ENCODE results near the gene GNG13. TPM values are rescaled to one million over a fixed set of nuclear protein-coding genes. Genes with fewer than 3 reads are reported as not detected.

Gene GNG13
- total and polyA plus RNA-seq, 2 experiments from 2014 or later, result 0.29 TPM; not detected in 1

DNA sequence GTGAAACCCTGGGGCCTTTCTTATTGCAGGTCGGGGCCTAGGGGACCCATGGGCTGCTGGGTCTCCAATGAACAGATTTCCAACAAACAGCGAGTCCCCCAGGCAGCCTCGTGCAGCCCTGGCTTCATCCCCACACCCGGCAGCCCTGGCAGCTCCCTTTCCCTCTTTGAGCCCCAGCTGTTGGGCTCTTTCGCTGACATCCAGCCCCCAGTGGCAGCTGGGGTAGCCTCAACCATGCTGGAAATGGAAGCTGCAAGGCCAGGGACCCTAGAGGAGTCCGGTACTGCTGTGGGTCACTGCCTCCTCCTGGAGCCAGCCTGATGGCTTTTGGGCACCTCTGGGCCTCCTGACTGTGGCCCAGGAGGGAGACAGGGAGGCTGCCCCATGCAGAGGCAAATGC is 18.3 kb downstream of the GNG13 start:
- Mint-ChIP-seq H3K9me3 (no peaks in the 10 kb centered on the region), H3K4me3 (no peak overlapping the region), H3K27ac (no peak overlapping the region), H3K4me1 (no peaks in the 10 kb centered on the region), H3K36me3 (ENCODE audit: low read depth) (no peaks in the 10 kb centered on the region), H3K27me3 (ENCODE audit: insufficient read depth, low read depth, poor library complexity) (peaks cover 17% of the 10 kb centered on the region)
- no peaks in the 10 kb centered on the region for H3K36me3 ChIP-seq (ENCODE audit: insufficient read depth)
- H3F3A ChIP-seq (replicated peaks; ENCODE audit: low read depth), result peaks cover 3% of the 10 kb centered on the region; the same call in 1 of the 2 replicates
- no peaks in the 10 kb centered on the region for H3K9me2 ChIP-seq (ENCODE audit: insufficient read depth)
- TF ChIP-seq, protein P1, sequence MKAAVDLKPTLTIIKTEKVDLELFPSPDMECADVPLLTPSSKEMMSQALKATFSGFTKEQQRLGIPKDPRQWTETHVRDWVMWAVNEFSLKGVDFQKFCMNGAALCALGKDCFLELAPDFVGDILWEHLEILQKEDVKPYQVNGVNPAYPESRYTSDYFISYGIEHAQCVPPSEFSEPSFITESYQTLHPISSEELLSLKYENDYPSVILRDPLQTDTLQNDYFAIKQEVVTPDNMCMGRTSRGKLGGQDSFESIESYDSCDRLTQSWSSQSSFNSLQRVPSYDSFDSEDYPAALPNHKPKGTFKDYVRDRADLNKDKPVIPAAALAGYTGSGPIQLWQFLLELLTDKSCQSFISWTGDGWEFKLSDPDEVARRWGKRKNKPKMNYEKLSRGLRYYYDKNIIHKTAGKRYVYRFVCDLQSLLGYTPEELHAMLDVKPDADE (IDR thresholded peaks at IDR 0.05), result no peak
- no peak for TF ChIP-seq EZH2 (IDR thresholded peaks at IDR 0.05; ENCODE audit: low read depth, unreplicated experiment)
- no peak for TF ChIP-seq ZNF331 (CRISPR knock-in tag; IDR thresholded peaks at IDR 0.05; ENCODE audit: low read depth)
- no peak for TF ChIP-seq CREB1 (CRISPR knock-in tag; IDR thresholded peaks at IDR 0.05; ENCODE audit: low read depth)
- no peak for TF ChIP-seq EZH2phosphoT487 (IDR thresholded peaks at IDR 0.05; ENCODE audit: unreplicated experiment)
- TF ChIP-seq JUNB (IDR thresholded peaks at IDR 0.05; ENCODE audit: unreplicated experiment), result no peak
- TF ChIP-seq, protein P2, sequence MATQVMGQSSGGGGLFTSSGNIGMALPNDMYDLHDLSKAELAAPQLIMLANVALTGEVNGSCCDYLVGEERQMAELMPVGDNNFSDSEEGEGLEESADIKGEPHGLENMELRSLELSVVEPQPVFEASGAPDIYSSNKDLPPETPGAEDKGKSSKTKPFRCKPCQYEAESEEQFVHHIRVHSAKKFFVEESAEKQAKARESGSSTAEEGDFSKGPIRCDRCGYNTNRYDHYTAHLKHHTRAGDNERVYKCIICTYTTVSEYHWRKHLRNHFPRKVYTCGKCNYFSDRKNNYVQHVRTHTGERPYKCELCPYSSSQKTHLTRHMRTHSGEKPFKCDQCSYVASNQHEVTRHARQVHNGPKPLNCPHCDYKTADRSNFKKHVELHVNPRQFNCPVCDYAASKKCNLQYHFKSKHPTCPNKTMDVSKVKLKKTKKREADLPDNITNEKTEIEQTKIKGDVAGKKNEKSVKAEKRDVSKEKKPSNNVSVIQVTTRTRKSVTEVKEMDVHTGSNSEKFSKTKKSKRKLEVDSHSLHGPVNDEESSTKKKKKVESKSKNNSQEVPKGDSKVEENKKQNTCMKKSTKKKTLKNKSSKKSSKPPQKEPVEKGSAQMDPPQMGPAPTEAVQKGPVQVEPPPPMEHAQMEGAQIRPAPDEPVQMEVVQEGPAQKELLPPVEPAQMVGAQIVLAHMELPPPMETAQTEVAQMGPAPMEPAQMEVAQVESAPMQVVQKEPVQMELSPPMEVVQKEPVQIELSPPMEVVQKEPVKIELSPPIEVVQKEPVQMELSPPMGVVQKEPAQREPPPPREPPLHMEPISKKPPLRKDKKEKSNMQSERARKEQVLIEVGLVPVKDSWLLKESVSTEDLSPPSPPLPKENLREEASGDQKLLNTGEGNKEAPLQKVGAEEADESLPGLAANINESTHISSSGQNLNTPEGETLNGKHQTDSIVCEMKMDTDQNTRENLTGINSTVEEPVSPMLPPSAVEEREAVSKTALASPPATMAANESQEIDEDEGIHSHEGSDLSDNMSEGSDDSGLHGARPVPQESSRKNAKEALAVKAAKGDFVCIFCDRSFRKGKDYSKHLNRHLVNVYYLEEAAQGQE (IDR thresholded peaks at IDR 0.05; ENCODE audit: unreplicated experiment), result no peak
- TF ChIP-seq, protein P3, sequence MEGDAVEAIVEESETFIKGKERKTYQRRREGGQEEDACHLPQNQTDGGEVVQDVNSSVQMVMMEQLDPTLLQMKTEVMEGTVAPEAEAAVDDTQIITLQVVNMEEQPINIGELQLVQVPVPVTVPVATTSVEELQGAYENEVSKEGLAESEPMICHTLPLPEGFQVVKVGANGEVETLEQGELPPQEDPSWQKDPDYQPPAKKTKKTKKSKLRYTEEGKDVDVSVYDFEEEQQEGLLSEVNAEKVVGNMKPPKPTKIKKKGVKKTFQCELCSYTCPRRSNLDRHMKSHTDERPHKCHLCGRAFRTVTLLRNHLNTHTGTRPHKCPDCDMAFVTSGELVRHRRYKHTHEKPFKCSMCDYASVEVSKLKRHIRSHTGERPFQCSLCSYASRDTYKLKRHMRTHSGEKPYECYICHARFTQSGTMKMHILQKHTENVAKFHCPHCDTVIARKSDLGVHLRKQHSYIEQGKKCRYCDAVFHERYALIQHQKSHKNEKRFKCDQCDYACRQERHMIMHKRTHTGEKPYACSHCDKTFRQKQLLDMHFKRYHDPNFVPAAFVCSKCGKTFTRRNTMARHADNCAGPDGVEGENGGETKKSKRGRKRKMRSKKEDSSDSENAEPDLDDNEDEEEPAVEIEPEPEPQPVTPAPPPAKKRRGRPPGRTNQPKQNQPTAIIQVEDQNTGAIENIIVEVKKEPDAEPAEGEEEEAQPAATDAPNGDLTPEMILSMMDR (conservative IDR thresholded peaks at IDR 0.05; ENCODE audit: low read depth in 2 of 2), result no peak
- TF ChIP-seq STAT1 (IDR thresholded peaks at IDR 0.05; ENCODE audit: unreplicated experiment), result no peak
- no peak for TF ChIP-seq ZNF114 (CRISPR knock-in tag; IDR thresholded peaks at IDR 0.05)
- TF ChIP-seq POLR2AphosphoS5 (IDR thresholded peaks at IDR 0.05; ENCODE audit: low read depth), result no peak
- TF ChIP-seq NANOG (IDR thresholded peaks at IDR 0.05; ENCODE audit: borderline replicate concordance), result no peak
- TF ChIP-seq, protein P4, sequence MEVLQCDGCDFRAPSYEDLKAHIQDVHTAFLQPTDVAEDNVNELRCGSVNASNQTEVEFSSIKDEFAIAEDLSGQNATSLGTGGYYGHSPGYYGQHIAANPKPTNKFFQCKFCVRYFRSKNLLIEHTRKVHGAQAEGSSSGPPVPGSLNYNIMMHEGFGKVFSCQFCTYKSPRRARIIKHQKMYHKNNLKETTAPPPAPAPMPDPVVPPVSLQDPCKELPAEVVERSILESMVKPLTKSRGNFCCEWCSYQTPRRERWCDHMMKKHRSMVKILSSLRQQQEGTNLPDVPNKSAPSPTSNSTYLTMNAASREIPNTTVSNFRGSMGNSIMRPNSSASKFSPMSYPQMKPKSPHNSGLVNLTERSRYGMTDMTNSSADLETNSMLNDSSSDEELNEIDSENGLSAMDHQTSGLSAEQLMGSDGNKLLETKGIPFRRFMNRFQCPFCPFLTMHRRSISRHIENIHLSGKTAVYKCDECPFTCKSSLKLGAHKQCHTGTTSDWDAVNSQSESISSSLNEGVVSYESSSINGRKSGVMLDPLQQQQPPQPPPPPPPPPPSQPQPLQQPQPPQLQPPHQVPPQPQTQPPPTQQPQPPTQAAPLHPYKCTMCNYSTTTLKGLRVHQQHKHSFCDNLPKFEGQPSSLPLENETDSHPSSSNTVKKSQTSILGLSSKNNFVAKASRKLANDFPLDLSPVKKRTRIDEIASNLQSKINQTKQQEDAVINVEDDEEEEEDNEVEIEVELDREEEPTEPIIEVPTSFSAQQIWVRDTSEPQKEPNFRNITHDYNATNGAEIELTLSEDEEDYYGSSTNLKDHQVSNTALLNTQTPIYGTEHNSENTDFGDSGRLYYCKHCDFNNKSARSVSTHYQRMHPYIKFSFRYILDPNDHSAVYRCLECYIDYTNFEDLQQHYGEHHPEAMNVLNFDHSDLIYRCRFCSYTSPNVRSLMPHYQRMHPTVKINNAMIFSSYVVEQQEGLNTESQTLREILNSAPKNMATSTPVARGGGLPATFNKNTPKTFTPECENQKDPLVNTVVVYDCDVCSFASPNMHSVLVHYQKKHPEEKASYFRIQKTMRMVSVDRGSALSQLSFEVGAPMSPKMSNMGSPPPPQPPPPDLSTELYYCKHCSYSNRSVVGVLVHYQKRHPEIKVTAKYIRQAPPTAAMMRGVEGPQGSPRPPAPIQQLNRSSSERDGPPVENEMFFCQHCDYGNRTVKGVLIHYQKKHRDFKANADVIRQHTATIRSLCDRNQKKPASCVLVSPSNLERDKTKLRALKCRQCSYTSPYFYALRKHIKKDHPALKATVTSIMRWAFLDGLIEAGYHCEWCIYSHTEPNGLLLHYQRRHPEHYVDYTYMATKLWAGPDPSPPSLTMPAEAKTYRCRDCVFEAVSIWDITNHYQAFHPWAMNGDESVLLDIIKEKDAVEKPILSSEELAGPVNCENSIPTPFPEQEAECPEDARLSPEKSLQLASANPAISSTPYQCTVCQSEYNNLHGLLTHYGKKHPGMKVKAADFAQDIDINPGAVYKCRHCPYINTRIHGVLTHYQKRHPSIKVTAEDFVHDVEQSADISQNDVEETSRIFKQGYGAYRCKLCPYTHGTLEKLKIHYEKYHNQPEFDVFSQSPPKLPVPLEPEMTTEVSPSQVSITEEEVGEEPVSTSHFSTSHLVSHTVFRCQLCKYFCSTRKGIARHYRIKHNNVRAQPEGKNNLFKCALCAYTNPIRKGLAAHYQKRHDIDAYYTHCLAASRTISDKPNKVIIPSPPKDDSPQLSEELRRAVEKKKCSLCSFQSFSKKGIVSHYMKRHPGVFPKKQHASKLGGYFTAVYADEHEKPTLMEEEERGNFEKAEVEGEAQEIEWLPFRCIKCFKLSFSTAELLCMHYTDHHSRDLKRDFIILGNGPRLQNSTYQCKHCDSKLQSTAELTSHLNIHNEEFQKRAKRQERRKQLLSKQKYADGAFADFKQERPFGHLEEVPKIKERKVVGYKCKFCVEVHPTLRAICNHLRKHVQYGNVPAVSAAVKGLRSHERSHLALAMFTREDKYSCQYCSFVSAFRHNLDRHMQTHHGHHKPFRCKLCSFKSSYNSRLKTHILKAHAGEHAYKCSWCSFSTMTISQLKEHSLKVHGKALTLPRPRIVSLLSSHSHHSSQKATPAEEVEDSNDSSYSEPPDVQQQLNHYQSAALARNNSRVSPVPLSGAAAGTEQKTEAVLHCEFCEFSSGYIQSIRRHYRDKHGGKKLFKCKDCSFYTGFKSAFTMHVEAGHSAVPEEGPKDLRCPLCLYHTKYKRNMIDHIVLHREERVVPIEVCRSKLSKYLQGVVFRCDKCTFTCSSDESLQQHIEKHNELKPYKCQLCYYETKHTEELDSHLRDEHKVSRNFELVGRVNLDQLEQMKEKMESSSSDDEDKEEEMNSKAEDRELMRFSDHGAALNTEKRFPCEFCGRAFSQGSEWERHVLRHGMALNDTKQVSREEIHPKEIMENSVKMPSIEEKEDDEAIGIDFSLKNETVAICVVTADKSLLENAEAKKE (CRISPR knock-in tag; IDR thresholded peaks at IDR 0.05), result no peak
- DNase-seq (ENCODE audit: low spot score) (no peak), ATAC-seq (no peak)
- no peak overlapping the region for H2AFZ ChIP-seq
- H3K27me3 ChIP-seq (ENCODE audit: insufficient read depth), result no peaks in the 10 kb centered on the region
- no peak overlapping the region for H3K4me3 ChIP-seq
- no peak overlapping the region for H3K4me2 ChIP-seq
- no peaks in the 10 kb centered on the region for H3K4me1 ChIP-seq (ENCODE audit: insufficient read depth)
- no peaks in the 10 kb centered on the region; the same call in 1 of the 2 replicates for H3K79me2 ChIP-seq (replicated peaks; ENCODE audit: insufficient read depth)
- H3K27ac ChIP-seq (ENCODE audit: low read depth), result no peak overlapping the region
- no peaks in the 10 kb centered on the region; the same call in 1 of the 2 replicates for H4K20me1 ChIP-seq (replicated peaks; ENCODE audit: insufficient read depth)
